A673 (cell line): ENCODE measurements around the gene TFIP11. TPM values are rescaled to one million over a fixed set of nuclear protein-coding genes. Genes with fewer than 3 reads are reported as not detected.

ENCODE experiments used
- BruUV-seq: library from RNA; stranded (reverse); fragments of 400-500 nt; replicated peaks from 2 replicates; lab custom pipeline; 2021; lab: Mats Ljungman, UMichigan
- CTCF ChIA-PET: fragments of 300-600 bp; sonication (Branson Sonifier 250); formaldehyde crosslinking; loops from one replicate; lab custom pipeline; 2022; ENCODE audit warnings: antibody characterized with exemption; lab: Charles Lee
- POLR2A ChIA-PET: fragments of 300-600 bp; sonication (Branson Sonifier 250); formaldehyde crosslinking; loops from one replicate; lab custom pipeline; 2022; ENCODE audit warnings: antibody characterized with exemption; ENCODE audit not compliant: low non-redundant PET; lab: Charles Lee
- DNase-seq: peaks from one replicate; pipeline ENCODE4 v3.0.0-alpha.2; 2015; ENCODE audit warnings: low spot score
- H3K27ac ChIP-seq: fragments of 200-600 bp; sonication (generic); 2 replicates; pipeline ENCODE4 v1.5.1; 2016; ENCODE audit warnings: mixed run types, low read depth, mild to moderate bottlenecking, mixed read lengths, antibody characterized with exemption, low read length; ENCODE audit not compliant: poor library complexity, severe bottlenecking
- H3K27me3 ChIP-seq: fragments of 200-600 bp; sonication (generic); replicated peaks from 2 replicates; pipeline ENCODE4 v1.6.1; 2017; ENCODE audit warnings: mixed run types, low read depth, mild to moderate bottlenecking, mixed read lengths, antibody characterized with exemption, low read length; ENCODE audit not compliant: insufficient read depth, poor library complexity
- H3K36me3 ChIP-seq: fragments of 200-600 bp; sonication (generic); 2 replicates; pipeline ENCODE4 v1.6.1; 2016; ENCODE audit warnings: mixed run types, mild to moderate bottlenecking, mixed read lengths, antibody characterized with exemption, low read length; ENCODE audit not compliant: insufficient read depth, poor library complexity, severe bottlenecking
- H3K4me1 ChIP-seq: fragments of 200-600 bp; sonication (generic); 2 replicates; pipeline ENCODE4 v1.6.1; 2017; ENCODE audit warnings: mixed run types, mild to moderate bottlenecking, mixed read lengths, antibody characterized with exemption, low read length; ENCODE audit not compliant: insufficient read depth, poor library complexity, severe bottlenecking
- H3K4me3 ChIP-seq: fragments of 200-600 bp; sonication (generic); 2 replicates; pipeline ENCODE4 v1.5.1; 2016; ENCODE audit warnings: low read depth, mixed run types, mild to moderate bottlenecking, mixed read lengths, low read length; ENCODE audit not compliant: poor library complexity, severe bottlenecking
- H3K9me3 ChIP-seq: fragments of 200-600 bp; sonication (generic); 2 replicates; pipeline ENCODE4 v1.6.1; 2016; ENCODE audit warnings: mixed run types, low read depth, mild to moderate bottlenecking, mixed read lengths, antibody characterized with exemption, low read length; ENCODE audit not compliant: poor library complexity, severe bottlenecking
- EZH2 ChIP-seq: fragments of 200-600 bp; sonication (generic); IDR thresholded peaks from 2 replicates; pipeline ENCODE4 v1.6.1; 2017; ENCODE audit warnings: borderline replicate concordance, low read depth, mild to moderate bottlenecking, mixed read lengths, antibody characterized with exemption, low read length; ENCODE audit not compliant: poor library complexity, severe bottlenecking
- intact Hi-C: fragments of 100-400 bp; cut with micrococcal nuclease; formaldehyde crosslinking; loops from one replicate; pipeline ENCODE4 v1.10.0; 2022; ENCODE audit not compliant: unreplicated experiment
- total RNA-seq: library from RNA; stranded (reverse); gene quantifications from 2 replicates; pipeline ENCODE4 v1.2.3, GENCODE V29; 2021
- TF ChIP-seq, protein P1 (sequence below): fragments of 300-800, 200-600 bp; sonication (generic); conservative IDR thresholded peaks from 2 replicates; pipeline ENCODE4 v1.5.1; 2017; ENCODE audit warnings: low read depth, mild to moderate bottlenecking, antibody characterized with exemption, low read length, moderate library complexity, mixed read lengths

The TFIP11 gene
- total RNA-seq, 1 experiment from 2014 or later = 46.4 TPM

DNA sequence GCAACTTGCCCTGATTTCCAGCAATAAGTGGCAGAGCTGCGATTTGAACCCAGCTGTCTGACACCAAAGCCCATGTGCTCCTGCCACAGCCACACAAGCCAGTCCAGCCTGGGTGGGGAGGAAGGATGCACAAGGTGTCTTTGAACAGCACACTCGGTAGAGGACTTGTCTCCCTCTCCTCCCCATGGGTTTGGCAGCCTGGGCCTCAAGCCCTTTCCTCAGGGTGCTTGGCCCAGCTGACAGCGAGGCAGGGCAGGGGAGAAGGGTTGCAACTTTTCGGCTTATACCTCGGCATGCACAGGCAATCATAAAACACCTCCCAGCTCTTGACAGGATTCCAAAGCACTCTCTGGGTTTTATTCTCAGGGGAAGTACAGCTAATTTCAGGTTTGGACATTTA is 63.9 kb downstream of the TFIP11 start:
- no peak for DNase-seq
- Histone ChIP-seq H3K4me1 (peaks cover 11% of the 10 kb centered on the region), H3K27me3 (no peaks in the 10 kb centered on the region), H3K27ac (no peak overlapping the region), H3K9me3 (no peaks in the 10 kb centered on the region), H3K36me3 (peaks cover 20% of the 10 kb centered on the region), H3K4me3 (no peak overlapping the region)
- intact Hi-C loops = no loop called here
- BruUV-seq = no TSS peak
- no peak for TF ChIP-seq EZH2
- TF ChIP-seq, protein P1, sequence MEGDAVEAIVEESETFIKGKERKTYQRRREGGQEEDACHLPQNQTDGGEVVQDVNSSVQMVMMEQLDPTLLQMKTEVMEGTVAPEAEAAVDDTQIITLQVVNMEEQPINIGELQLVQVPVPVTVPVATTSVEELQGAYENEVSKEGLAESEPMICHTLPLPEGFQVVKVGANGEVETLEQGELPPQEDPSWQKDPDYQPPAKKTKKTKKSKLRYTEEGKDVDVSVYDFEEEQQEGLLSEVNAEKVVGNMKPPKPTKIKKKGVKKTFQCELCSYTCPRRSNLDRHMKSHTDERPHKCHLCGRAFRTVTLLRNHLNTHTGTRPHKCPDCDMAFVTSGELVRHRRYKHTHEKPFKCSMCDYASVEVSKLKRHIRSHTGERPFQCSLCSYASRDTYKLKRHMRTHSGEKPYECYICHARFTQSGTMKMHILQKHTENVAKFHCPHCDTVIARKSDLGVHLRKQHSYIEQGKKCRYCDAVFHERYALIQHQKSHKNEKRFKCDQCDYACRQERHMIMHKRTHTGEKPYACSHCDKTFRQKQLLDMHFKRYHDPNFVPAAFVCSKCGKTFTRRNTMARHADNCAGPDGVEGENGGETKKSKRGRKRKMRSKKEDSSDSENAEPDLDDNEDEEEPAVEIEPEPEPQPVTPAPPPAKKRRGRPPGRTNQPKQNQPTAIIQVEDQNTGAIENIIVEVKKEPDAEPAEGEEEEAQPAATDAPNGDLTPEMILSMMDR = no peak
- ChIA-PET CTCF (no interaction called here), POLR2A (no interaction called here)

DNA sequence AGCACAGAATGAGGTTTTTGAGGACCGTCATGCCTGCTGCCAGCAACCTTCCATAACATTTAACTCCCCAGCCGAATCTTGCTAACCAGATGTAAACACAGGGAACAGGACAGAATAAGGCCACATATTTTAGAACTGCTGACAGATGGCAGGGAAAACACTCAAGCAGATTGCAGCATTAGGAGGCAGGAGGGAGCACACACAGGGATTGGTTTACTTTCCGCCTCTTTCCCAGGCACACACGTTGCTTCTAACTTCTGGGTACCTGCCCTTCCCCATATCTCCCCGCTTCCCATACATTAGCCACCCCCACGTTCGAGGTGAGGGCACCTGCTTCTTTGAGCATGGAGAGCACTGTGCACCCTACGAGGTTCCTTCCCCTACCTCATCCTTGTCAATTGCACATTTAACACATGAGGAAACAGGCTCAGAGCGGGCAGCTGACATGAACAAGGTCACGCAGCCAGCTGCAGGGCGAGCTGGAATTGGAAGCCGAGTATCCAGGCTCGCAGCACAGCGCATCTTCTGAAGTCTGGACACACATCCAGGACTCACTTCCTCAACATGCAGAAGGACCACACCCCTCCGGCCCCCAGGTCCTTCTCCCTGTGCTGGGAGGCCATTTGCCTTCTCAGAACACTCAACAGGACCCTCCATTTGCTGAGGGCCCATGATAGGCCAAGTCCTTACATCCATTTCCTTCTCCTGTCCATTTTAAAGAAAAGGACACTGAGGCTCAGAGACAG is 64.5 kb downstream of the TFIP11 start:
- CTCF ChIA-PET = no interaction called here
- TF ChIP-seq EZH2 = no peak
- TF ChIP-seq, protein P1 = no peak
- Histone ChIP-seq H3K36me3 (peaks cover 15% of the 10 kb centered on the region), H3K4me3 (no peak overlapping the region), H3K9me3 (no peaks in the 10 kb centered on the region), H3K4me1 (peaks cover 11% of the 10 kb centered on the region), H3K27ac (no peak overlapping the region), H3K27me3 (no peaks in the 10 kb centered on the region)
- POLR2A ChIA-PET = no interaction called here
- no TSS peak for BruUV-seq
- intact Hi-C loops = no loop called here
- DNase-seq = no peak

GRCh38 chr22:26446808-26447515 is 65.3 kb downstream of the TFIP11 start:
- TF ChIP-seq, protein P1 = no peak
- no peak for TF ChIP-seq EZH2
- Histone ChIP-seq H3K4me3 (no peak overlapping the region), H3K27ac (no peak overlapping the region), H3K9me3 (no peaks in the 10 kb centered on the region), H3K36me3 (peaks cover 8% of the 10 kb centered on the region), H3K27me3 (no peaks in the 10 kb centered on the region), H3K4me1 (peaks cover 11% of the 10 kb centered on the region)
- BruUV-seq = no TSS peak
- DNase-seq = no peak
- POLR2A ChIA-PET = no interaction called here
- intact Hi-C loops = no loop called here
- CTCF ChIA-PET = no interaction called here
